ENCODE results near the gene USP9X.

GRCh38 chrX:41043196-41043595, 42.0 kb upstream of the USP9X start:
- TF ChIP-seq CTCF (IDR thresholded peaks at IDR 0.05): no peak
- no peak for TF ChIP-seq POLR2A (IDR thresholded peaks at IDR 0.05)
